Activated CD4-positive, alpha-beta T cell treated with anti-CD3 and anti-CD28 coated beads for 36 hours (primary cell): ENCODE results near the gene SDC1. TPM values are rescaled to one million over a fixed set of nuclear protein-coding genes. Genes with fewer than 3 reads are reported as not detected.

Experiments used
- ATAC-seq: fragments of 200-7000 bp; cut with Tn5 transposase; one replicate; pipeline ENCODE4 v1.10.0; 2021; ENCODE audit warnings: mild to moderate bottlenecking, moderate library complexity
- CTCF ChIA-PET: fragments of 350-600 bp; sonication (Branson Sonifier 250); formaldehyde crosslinking; loops from one replicate; lab custom pipeline; 2021; ENCODE audit warnings: antibody characterized with exemption; lab: Charles Lee
- POLR2A ChIA-PET: fragments of 350-600 bp; sonication (Branson Sonifier 250); formaldehyde crosslinking; loops from one replicate; lab custom pipeline; 2021; ENCODE audit warnings: antibody characterized with exemption, inconsistent platforms; lab: Charles Lee
- DNase-seq: peaks from one replicate; pipeline ENCODE4 v3.0.0-alpha.2; 2020
- H3K27ac Mint-ChIP-seq: one replicate; pipeline ENCODE4 v1.8.0; 2021; ENCODE audit warnings: mixed read lengths
- H3K27me3 Mint-ChIP-seq: one replicate; pipeline ENCODE4 v1.8.0; 2021; ENCODE audit warnings: mixed read lengths
- H3K36me3 Mint-ChIP-seq: one replicate; pipeline ENCODE4 v1.8.0; 2021; ENCODE audit warnings: low read depth, mixed read lengths
- H3K4me1 Mint-ChIP-seq: one replicate; pipeline ENCODE4 v1.8.0; 2021; ENCODE audit warnings: mixed read lengths
- H3K4me3 Mint-ChIP-seq: one replicate; pipeline ENCODE4 v1.8.0; 2021; ENCODE audit warnings: mild to moderate bottlenecking, moderate library complexity, mixed read lengths
- H3K9me3 Mint-ChIP-seq: one replicate; pipeline ENCODE4 v1.8.0; 2021; ENCODE audit warnings: low read depth, mixed read lengths
- intact Hi-C, 2 experiments: fragments of 100-400 bp; cut with DNase I in 1 of 2; cut with micrococcal nuclease in 1 of 2; formaldehyde crosslinking; loops; one replicate each; pipeline versions ENCODE4 v1.14.2 to v1.15.1; 2022 to 2024; cut with DNase I, micrococcal nuclease
- total RNA-seq, 2 experiments: library from RNA; stranded (reverse); gene quantifications; one replicate each; pipeline ENCODE4 v1.2.3, GENCODE V29; 2021

SDC1 gene
- total RNA-seq, 2 experiments from 2014 or later = 0.23 TPM; not detected in 1

- DNase-seq (no peak), ATAC-seq (no peak)
- H3K9me3 Mint-ChIP-seq = no peaks in the 10 kb centered on the region
- no peak overlapping the region for H3K4me3 Mint-ChIP-seq
- no peaks in the 10 kb centered on the region for H3K4me1 Mint-ChIP-seq
- no peak overlapping the region for H3K27ac Mint-ChIP-seq
- CTCF ChIA-PET = no interaction called here
- intact Hi-C loops = no loop called here
- H3K36me3 Mint-ChIP-seq = no peaks in the 10 kb centered on the region
- POLR2A ChIA-PET = no interaction called here
- no peaks in the 10 kb centered on the region for H3K27me3 Mint-ChIP-seq
Observed at GRCh38 chr2:20212871-20213503, 11.9 kb downstream of the SDC1 start.

GRCh38 chr2:20212459-20212870, 12.5 kb downstream of the SDC1 start:
- no peak for ATAC-seq
- intact Hi-C loops = no loop called here

GRCh38 chr2:20211860-20212458, 13.0 kb downstream of the SDC1 start:
- no peaks in the 10 kb centered on the region for H3K4me1 Mint-ChIP-seq
- H3K27me3 Mint-ChIP-seq = no peaks in the 10 kb centered on the region
- H3K9me3 Mint-ChIP-seq = no peaks in the 10 kb centered on the region
- H3K36me3 Mint-ChIP-seq = no peaks in the 10 kb centered on the region
- ATAC-seq (no peak), DNase-seq (no peak)
- H3K4me3 Mint-ChIP-seq = no peak overlapping the region
- ChIA-PET POLR2A (no interaction called here), CTCF (no interaction called here)
- intact Hi-C loops = no loop called here
- no peak overlapping the region for H3K27ac Mint-ChIP-seq

More at GRCh38 chr2:20212459-20212870, 12.5 kb downstream of the SDC1 start:
- POLR2A ChIA-PET = no interaction called here
- Mint-ChIP-seq H3K27ac (no peak overlapping the region), H3K4me3 (no peak overlapping the region), H3K27me3 (no peaks in the 10 kb centered on the region), H3K36me3 (no peaks in the 10 kb centered on the region), H3K9me3 (no peaks in the 10 kb centered on the region), H3K4me1 (no peaks in the 10 kb centered on the region)
- no peak for DNase-seq
- CTCF ChIA-PET = no interaction called here

GRCh38 chr2:20211420-20211819, 13.5 kb downstream of the SDC1 start:
- no peaks in the 10 kb centered on the region for H3K36me3 Mint-ChIP-seq
- ChIA-PET CTCF (no interaction called here), POLR2A (no interaction called here)
- no peaks in the 10 kb centered on the region for H3K4me1 Mint-ChIP-seq
- H3K27me3 Mint-ChIP-seq = no peaks in the 10 kb centered on the region
- H3K4me3 Mint-ChIP-seq = no peak overlapping the region
- intact Hi-C loops = no loop called here
- no peak overlapping the region for H3K27ac Mint-ChIP-seq
- DNase-seq = no peak
- no peaks in the 10 kb centered on the region for H3K9me3 Mint-ChIP-seq
- ATAC-seq = no peak

GRCh38 chr2:20210462-20210861, 14.5 kb downstream of the SDC1 start:
- intact Hi-C loops = no loop called here
- no peak for ATAC-seq
- Mint-ChIP-seq H3K4me1 (no peaks in the 10 kb centered on the region), H3K9me3 (no peaks in the 10 kb centered on the region), H3K36me3 (no peaks in the 10 kb centered on the region), H3K27me3 (no peaks in the 10 kb centered on the region), H3K27ac (no peak overlapping the region), H3K4me3 (no peak overlapping the region)
- POLR2A ChIA-PET = no interaction called here
- no peak for DNase-seq
- CTCF ChIA-PET = interaction anchor here (0.6 kb wide), 1 partner anchor 77 kb away, joined by 3 read pairs; no protein-coding TSS in a partner anchor

- ChIA-PET POLR2A (no interaction called here), CTCF (no interaction called here)
- intact Hi-C loops = no loop called here
- ATAC-seq = no peak
- DNase-seq = no peak
- no peak overlapping the region for H3K27ac Mint-ChIP-seq
- no peak overlapping the region for H3K4me3 Mint-ChIP-seq
- no peaks in the 10 kb centered on the region for H3K9me3 Mint-ChIP-seq
- H3K27me3 Mint-ChIP-seq = no peaks in the 10 kb centered on the region
- no peaks in the 10 kb centered on the region for H3K4me1 Mint-ChIP-seq
- no peaks in the 10 kb centered on the region for H3K36me3 Mint-ChIP-seq
Observed at GRCh38 chr2:20209373-20210109, 15.4 kb downstream of the SDC1 start.

GRCh38 chr2:20208476-20208859, 16.5 kb downstream of the SDC1 start:
- DNase-seq (no peak), ATAC-seq (no peak)
- ChIA-PET POLR2A (no interaction called here), CTCF (interaction anchor here (0.6 kb wide), 2 partner anchors 47 to 1466 kb away, joined by 3 read pairs; no protein-coding TSS in a partner anchor)
- H3K27ac Mint-ChIP-seq = no peak overlapping the region
- H3K9me3 Mint-ChIP-seq = no peaks in the 10 kb centered on the region
- no peaks in the 10 kb centered on the region for H3K36me3 Mint-ChIP-seq
- no peaks in the 10 kb centered on the region for H3K4me1 Mint-ChIP-seq
- no peaks in the 10 kb centered on the region for H3K27me3 Mint-ChIP-seq
- H3K4me3 Mint-ChIP-seq = no peak overlapping the region
- intact Hi-C loops = no loop called here

- Mint-ChIP-seq H3K4me1 (no peaks in the 10 kb centered on the region), H3K36me3 (no peaks in the 10 kb centered on the region), H3K27ac (no peak overlapping the region), H3K27me3 (no peaks in the 10 kb centered on the region), H3K4me3 (no peak overlapping the region), H3K9me3 (no peaks in the 10 kb centered on the region)
- POLR2A ChIA-PET = no interaction called here
- intact Hi-C loops = no loop called here
- no peak for DNase-seq
- CTCF ChIA-PET = no interaction called here
- ATAC-seq = no peak
Observed at GRCh38 chr2:20207051-20207450, 17.9 kb downstream of the SDC1 start.

GRCh38 chr2:20205915-20206524, 18.9 kb downstream of the SDC1 start:
- POLR2A ChIA-PET = no interaction called here
- DNase-seq (no peak), ATAC-seq (no peak)
- intact Hi-C loops = no loop called here
- Mint-ChIP-seq H3K27me3 (no peaks in the 10 kb centered on the region), H3K36me3 (no peaks in the 10 kb centered on the region), H3K27ac (no peak overlapping the region), H3K9me3 (no peaks in the 10 kb centered on the region), H3K4me3 (no peak overlapping the region), H3K4me1 (no peaks in the 10 kb centered on the region)
- CTCF ChIA-PET = interaction anchor here (1.0 kb wide), 1 partner anchor 19 kb away, joined by 3 read pairs; no protein-coding TSS in a partner anchor

GRCh38 chr2:20205069-20205468, 19.9 kb downstream of the SDC1 start:
- Mint-ChIP-seq H3K4me3 (no peak overlapping the region), H3K9me3 (no peaks in the 10 kb centered on the region), H3K36me3 (no peaks in the 10 kb centered on the region), H3K27me3 (no peaks in the 10 kb centered on the region), H3K4me1 (no peaks in the 10 kb centered on the region), H3K27ac (no peak overlapping the region)
- ChIA-PET CTCF (interaction anchor here (0.6 to 1.0 kb wide), 2 partner anchors 20 to 42 kb away, joined by 3 read pairs; no protein-coding TSS in a partner anchor), POLR2A (no interaction called here)
- intact Hi-C loops = no loop called here
- DNase-seq (no peak), ATAC-seq (no peak)

GRCh38 chr2:20203521-20204225, 21.3 kb downstream of the SDC1 start:
- ATAC-seq (no peak), DNase-seq (no peak)
- Mint-ChIP-seq H3K4me1 (no peaks in the 10 kb centered on the region), H3K9me3 (no peaks in the 10 kb centered on the region), H3K27me3 (no peaks in the 10 kb centered on the region), H3K27ac (no peak overlapping the region), H3K4me3 (no peak overlapping the region), H3K36me3 (no peaks in the 10 kb centered on the region)
- intact Hi-C loops = no loop called here
- CTCF ChIA-PET = interaction anchor here (1.0 to 1.3 kb wide), 2 partner anchors 124 to 187 kb away, joined by 3 read pairs; no protein-coding TSS in a partner anchor
- POLR2A ChIA-PET = no interaction called here
